ENCODE results near the gene KLHL15.

KLHL15 gene

DNA sequence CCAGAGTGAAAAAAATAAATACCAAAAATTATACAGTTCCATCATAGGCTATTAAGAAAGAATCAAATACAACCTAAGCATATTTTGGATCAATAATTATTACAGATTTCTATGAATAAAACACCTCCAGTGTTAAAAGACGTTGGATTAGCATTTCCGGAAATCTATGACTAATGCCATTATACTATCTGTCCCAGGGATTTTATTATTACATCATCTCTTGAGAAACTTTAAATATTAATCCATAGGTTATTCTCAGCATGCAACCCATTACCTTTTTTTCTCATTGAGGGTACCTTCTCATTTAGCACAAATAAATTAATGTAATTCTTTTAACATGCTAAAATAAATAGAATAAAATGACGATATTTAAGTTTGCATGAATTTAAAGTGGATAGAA, 74.6 kb downstream of the KLHL15 start:
- no peak for DNase-seq (ENCODE audit: low spot score)

DNA sequence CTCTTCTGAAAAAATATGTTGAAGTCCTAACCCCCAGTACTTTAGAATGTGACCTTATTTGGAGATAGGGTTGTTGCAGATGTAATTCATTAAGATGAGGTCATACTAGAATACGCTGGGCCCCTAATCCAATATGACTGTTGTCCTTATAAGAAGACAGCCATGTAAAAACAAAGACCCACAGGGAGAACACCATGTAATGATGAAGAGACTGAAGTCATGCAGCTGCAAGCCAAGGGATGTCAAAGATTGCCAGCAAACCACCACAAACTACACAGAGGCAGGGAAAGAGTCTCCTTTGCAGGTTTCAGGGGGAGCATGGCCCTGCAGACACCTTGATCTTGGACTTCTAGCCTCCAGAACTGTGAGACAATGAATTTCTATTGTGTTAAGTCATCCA, 81.8 kb downstream of the KLHL15 start:
- DNase-seq (ENCODE audit: low spot score), result no peak

DNA sequence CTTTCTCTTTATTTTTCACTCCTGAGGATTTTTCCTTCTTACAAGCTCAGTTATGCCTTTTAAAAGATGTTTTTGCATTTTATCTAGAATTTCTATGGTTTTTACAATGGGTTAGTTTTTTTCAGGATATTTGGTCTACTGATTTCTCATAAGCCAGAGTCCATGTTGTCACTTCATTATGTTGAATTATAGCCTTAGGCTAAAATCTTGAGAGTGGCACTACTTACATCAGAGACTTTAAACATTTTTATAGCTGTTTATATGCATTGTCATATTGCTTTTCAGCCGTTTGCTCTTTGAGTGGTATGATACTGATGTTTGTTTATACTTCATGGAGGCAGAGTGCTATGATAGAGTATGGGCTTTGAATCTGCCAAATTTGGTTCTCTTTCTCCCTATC, 82.8 kb downstream of the KLHL15 start:
- DNase-seq (ENCODE audit: low spot score), result no peak

DNA sequence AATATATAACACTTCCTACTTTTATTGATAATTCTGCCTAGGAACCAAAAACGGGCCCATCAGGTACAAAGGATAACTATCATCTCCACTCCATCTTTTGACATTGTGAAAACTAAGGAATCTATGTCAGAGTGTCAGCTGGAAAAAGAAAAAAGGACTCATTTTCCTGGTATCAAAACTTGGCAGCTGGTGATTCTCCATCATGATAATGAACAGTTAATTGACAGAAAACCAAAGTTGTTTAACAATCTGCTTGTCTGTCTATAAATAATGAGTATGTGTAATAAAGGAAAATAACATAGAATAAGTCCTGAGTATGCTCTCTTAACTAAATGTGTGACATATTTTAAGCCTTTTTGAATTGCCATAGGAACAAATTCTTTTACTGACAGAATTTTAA, 87.8 kb downstream of the KLHL15 start:
- DNase-seq (ENCODE audit: low spot score), result no peak

DNA sequence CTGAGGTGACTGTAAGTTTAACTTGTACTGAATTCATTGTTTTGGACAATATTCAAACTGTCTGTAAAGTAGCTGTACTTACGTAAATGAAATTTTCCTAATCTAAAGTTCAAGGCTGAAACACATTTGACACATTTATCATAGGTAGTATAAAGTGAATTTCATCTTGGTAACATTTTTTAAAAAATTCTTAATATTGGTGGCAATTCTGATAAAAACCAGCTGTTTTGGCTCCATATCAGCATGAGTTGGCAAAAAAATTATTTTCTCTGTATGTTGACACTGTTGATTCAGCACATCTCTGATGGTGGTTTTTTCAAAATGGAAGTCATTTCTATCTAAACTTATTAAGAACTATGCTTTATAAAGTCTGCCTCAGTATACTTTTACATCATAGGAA, 88.3 kb downstream of the KLHL15 start:
- DNase-seq (ENCODE audit: low spot score), result peak; percentile 10

DNA sequence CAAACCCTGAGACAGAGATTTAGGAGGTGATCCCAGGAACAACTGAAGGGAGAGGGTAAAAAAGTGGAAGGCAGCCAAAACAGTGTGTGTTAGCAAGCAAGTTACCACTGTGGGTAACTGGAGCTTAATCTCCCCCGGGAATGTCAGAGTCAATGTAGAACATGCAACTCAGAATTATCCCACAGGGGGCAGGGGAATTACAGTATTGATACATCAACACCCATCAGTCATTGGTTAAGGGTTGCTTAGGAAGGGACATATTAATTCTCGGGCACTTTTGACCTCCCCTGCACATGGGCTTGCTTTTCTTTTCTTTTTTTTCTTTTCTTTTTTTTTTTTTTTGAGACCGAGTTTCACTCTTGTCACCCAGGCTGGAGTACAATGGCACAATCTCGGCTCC, 89.9 kb downstream of the KLHL15 start:
- DNase-seq (ENCODE audit: low spot score), result no peak

DNA sequence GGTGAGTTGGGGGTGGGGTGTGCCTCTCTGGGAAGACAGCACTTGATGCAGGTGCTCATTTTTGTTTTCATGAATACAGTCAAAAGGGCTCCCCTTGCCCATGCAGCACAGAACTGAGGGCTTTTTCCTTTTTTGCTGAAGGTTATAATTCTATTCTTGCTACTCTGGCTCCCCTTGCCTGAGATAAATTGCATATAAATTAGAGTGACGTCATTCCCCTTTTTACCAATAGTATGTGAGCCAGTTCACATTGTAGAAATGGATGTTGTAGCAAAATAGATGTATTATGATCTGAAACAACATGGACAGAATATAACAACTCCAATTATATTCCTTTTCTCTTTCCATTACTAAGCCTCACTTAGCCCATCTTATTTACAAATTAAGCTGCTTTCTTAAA, 90.8 kb downstream of the KLHL15 start:
- no peak for DNase-seq (ENCODE audit: low spot score)

DNA sequence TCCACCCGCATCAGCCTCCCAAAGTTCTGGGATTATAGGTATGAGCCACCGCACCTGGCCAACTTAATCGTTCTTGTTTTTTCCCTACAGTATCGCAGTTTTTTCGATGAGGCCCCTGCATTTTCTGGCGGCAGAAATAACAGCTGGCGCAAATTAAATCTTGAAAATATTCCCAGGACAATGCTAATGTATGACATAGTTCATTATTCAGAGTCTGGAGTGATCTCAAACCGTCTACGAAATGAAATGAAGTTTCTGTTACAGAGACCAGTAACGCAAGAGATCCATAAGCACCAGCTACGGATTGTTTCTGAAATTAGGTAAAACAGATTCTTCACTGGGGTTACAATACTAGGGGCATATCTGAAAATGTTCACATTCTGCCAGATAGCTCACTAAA, 91.9 kb downstream of the KLHL15 start:
- DNase-seq (ENCODE audit: low spot score), result peak; percentile 30

Measured in GM03348 (cell line).